PC-9 (cell line): ENCODE measurements around the gene MAMDC4. TPM values are rescaled to one million over a fixed set of nuclear protein-coding genes. Genes with fewer than 3 reads are reported as not detected.

Experiments
- BruUV-seq: library from RNA; stranded (reverse); fragments of 400-500 nt; replicated peaks from 2 replicates; lab custom pipeline; 2021; lab: Mats Ljungman, UMichigan
- CTCF ChIA-PET: fragments of 300-600 bp; sonication (Branson Sonifier 250); formaldehyde crosslinking; loops from one replicate; lab custom pipeline; 2022; ENCODE audit warnings: antibody characterized with exemption; lab: Charles Lee
- POLR2A ChIA-PET: fragments of 300-600 bp; sonication (Branson Sonifier 250); formaldehyde crosslinking; loops from one replicate; lab custom pipeline; 2022; ENCODE audit warnings: antibody characterized with exemption; ENCODE audit not compliant: unreplicated experiment; lab: Charles Lee
- DNase-seq, 2 experiments: peaks; one replicate each; pipeline versions ENCODE4 v3.0.0 to v3.0.0-alpha.2; 2015 to 2022; ENCODE audit warnings: mixed read lengths in 1 of 2
- H2AFZ ChIP-seq: fragments of 200-600 bp; sonication (generic); 2 replicates; pipeline ENCODE4 v1.8.1; 2017; ENCODE audit warnings: antibody characterized with exemption
- H3F3A ChIP-seq: fragments of 200-600 bp; sonication (generic); 2 replicates; pipeline ENCODE4 v1.8.1; 2017; ENCODE audit warnings: antibody characterized with exemption, mild to moderate bottlenecking, low read depth; ENCODE audit not compliant: insufficient read depth
- H3K27ac ChIP-seq: fragments of 200-600 bp; sonication (generic); 2 replicates; pipeline ENCODE4 v1.6.1; 2016; ENCODE audit warnings: mixed run types
- H3K27me3 ChIP-seq: fragments of 200-600 bp; sonication (generic); 2 replicates; pipeline ENCODE4 v1.6.1; 2016; ENCODE audit warnings: low read depth, mixed run types; ENCODE audit not compliant: insufficient read depth
- H3K36me3 ChIP-seq: fragments of 200-600 bp; sonication (generic); 2 replicates; pipeline ENCODE4 v1.6.1; 2016; ENCODE audit warnings: low read depth, mixed run types
- H3K4me1 ChIP-seq: fragments of 200-600 bp; sonication (generic); replicated peaks from 2 replicates; pipeline ENCODE4 v1.6.1; 2016; ENCODE audit warnings: mixed run types; ENCODE audit not compliant: insufficient read depth
- H3K4me2 ChIP-seq: fragments of 200-600 bp; sonication (generic); 2 replicates; pipeline ENCODE4 v1.6.1; 2017; ENCODE audit warnings: mixed run types
- H3K4me3 ChIP-seq: fragments of 200-600 bp; sonication (generic); 2 replicates; pipeline ENCODE4 v1.6.1; 2016; ENCODE audit warnings: mixed run types
- H3K79me2 ChIP-seq: fragments of 200-600 bp; sonication (generic); 2 replicates; pipeline ENCODE4 v1.6.1; 2017; ENCODE audit warnings: low read depth, mixed run types
- H3K9me2 ChIP-seq: fragments of 200-600 bp; sonication (generic); 2 replicates; pipeline ENCODE4 v1.8.1; 2017; ENCODE audit warnings: mild to moderate bottlenecking; ENCODE audit not compliant: insufficient read depth
- H3K9me3 ChIP-seq: fragments of 200-600 bp; sonication (generic); 2 replicates; pipeline ENCODE4 v1.8.1; 2016; ENCODE audit warnings: low read depth; ENCODE audit not compliant: insufficient read depth
- H4K20me1 ChIP-seq: fragments of 200-600 bp; sonication (generic); 2 replicates; pipeline ENCODE4 v1.8.1; 2017; ENCODE audit not compliant: insufficient read depth
- CTCF ChIP-seq: fragments of 200-600 bp; sonication (generic); conservative IDR thresholded peaks from 2 replicates; pipeline ENCODE4 v1.6.1; 2017; ENCODE audit warnings: mixed run types, antibody characterized with exemption, mild to moderate bottlenecking, moderate library complexity
- EZH2 ChIP-seq: fragments of 200-600 bp; sonication (generic); IDR thresholded peaks from 2 replicates; pipeline ENCODE4 v1.8.0; 2017; ENCODE audit warnings: antibody characterized with exemption, low read depth
- intact Hi-C: fragments of 100-400 bp; cut with micrococcal nuclease; formaldehyde crosslinking; loops from one replicate; pipeline ENCODE4 v1.10.0; 2022; ENCODE audit not compliant: unreplicated experiment
- total RNA-seq: library from RNA; stranded (reverse); gene quantifications from 2 replicates; pipeline ENCODE4 v1.2.3, GENCODE V29; 2021

Gene MAMDC4
- total RNA-seq, 1 experiment from 2014 or later: 9.2 TPM

- Histone ChIP-seq H3K27me3 (no peaks in the 10 kb centered on the region), H3K4me2 (no peak overlapping the region), H3K4me1 (no peaks in the 10 kb centered on the region), H3K36me3 (no peaks in the 10 kb centered on the region), H3K9me3 (no peaks in the 10 kb centered on the region), H3K27ac (no peak overlapping the region), H3K79me2 (no peaks in the 10 kb centered on the region), H3K9me2 (no peaks in the 10 kb centered on the region), H4K20me1 (peaks cover 11% of the 10 kb centered on the region), H3F3A (peaks cover 5% of the 10 kb centered on the region; the same call in 1 of the 2 replicates), H2AFZ (no peak overlapping the region), H3K4me3 (no peak overlapping the region)
- CTCF ChIA-PET: no interaction called here
- TF ChIP-seq CTCF: no peak
- no peak for TF ChIP-seq EZH2
- BruUV-seq: no TSS peak
- DNase-seq: no peak
- intact Hi-C loops: no loop called here
- POLR2A ChIA-PET: no interaction called here
Measured at GRCh38 chr9:136823136-136824046, 28.8 kb upstream of the MAMDC4 start.

- Histone ChIP-seq H3K4me3 (no peak overlapping the region), H3K79me2 (no peaks in the 10 kb centered on the region), H3K4me2 (no peak overlapping the region), H3K36me3 (no peaks in the 10 kb centered on the region), H3K9me3 (no peaks in the 10 kb centered on the region), H3K27ac (no peak overlapping the region), H3K4me1 (no peaks in the 10 kb centered on the region), H4K20me1 (peaks cover 11% of the 10 kb centered on the region), H2AFZ (no peak overlapping the region), H3F3A (peaks cover 5% of the 10 kb centered on the region; the same call in 1 of the 2 replicates), H3K9me2 (no peaks in the 10 kb centered on the region), H3K27me3 (no peaks in the 10 kb centered on the region)
- BruUV-seq: no TSS peak
- intact Hi-C loops: no loop called here
- TF ChIP-seq CTCF: no peak
- peak in 1 of 2 experiments; percentile 19 for DNase-seq
- POLR2A ChIA-PET: no interaction called here
- CTCF ChIA-PET: no interaction called here
Measured at GRCh38 chr9:136824496-136825225, 27.5 kb upstream of the MAMDC4 start.

GRCh38 chr9:136825295-136826187 is 26.6 kb upstream of the MAMDC4 start:
- H3K36me3 ChIP-seq: no peaks in the 10 kb centered on the region
- H3K79me2 ChIP-seq: no peaks in the 10 kb centered on the region
- H3K4me3 ChIP-seq: no peak overlapping the region
- ChIA-PET CTCF (interaction anchor here (0.7 kb wide), 1 partner anchor 48 kb away, joined by 13 read pairs; no protein-coding TSS in a partner anchor), POLR2A (no interaction called here)
- H4K20me1 ChIP-seq: peaks cover 11% of the 10 kb centered on the region
- peak in 1 of 2 experiments; percentile 32 for DNase-seq
- BruUV-seq: no TSS peak
- intact Hi-C loops: no loop called here
- no peaks in the 10 kb centered on the region for H3K9me3 ChIP-seq
- H3K27me3 ChIP-seq: no peaks in the 10 kb centered on the region
- no peaks in the 10 kb centered on the region for H3K4me1 ChIP-seq
- H3K9me2 ChIP-seq: no peaks in the 10 kb centered on the region
- no peak overlapping the region for H3K4me2 ChIP-seq
- H3K27ac ChIP-seq: no peak overlapping the region
- no peak for TF ChIP-seq CTCF
- no peak for TF ChIP-seq EZH2
- peaks cover 4% of the 10 kb centered on the region; the same call in 1 of the 2 replicates for H3F3A ChIP-seq
- no peak overlapping the region for H2AFZ ChIP-seq
